Pons (tissue), 1 donor: ENCODE results near the gene CNNM4.

ENCODE experiments used
- DNase-seq: peaks from one replicate; pipeline ENCODE4 v3.0.0-alpha.2; 2016; ENCODE audit warnings: low spot score

Gene CNNM4

DNA sequence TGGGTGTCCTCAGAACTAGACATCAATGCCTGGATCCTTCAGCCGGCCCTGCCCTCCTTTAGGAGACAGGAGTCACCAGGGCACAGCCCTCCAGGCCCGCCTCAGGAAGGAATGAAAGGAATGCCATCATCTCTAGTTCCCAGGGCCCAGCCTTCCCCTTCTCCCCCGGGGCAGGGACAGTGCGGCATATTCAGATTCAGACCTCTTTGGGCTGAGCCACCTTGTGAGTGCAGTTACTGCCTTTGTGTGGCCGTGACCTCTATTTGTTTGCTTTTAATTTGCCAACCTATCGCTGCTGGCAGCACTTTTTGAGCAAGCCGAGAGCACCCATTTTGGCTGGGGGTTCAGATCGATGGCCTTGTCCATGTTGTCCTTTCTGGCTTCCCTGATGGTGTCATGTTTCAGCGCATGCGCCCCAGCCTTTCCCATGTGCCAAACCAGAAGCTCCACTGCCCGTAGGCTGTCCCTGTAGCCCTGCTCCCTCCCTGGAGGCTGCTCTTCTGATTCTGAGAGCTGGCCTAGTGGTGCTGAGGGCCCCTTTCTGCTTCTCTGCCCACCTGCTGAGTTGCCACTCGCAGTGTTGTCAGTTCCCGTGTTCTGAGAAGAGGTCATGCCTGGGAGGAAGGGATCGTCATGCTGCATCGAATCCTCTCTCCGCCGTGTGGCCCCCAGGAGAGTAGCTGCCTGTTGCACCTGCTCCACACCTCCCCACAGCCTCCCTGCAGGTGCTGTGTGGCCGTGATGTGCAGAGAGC is 72.2 kb downstream of the CNNM4 start:
- DNase-seq, result no peak

DNA sequence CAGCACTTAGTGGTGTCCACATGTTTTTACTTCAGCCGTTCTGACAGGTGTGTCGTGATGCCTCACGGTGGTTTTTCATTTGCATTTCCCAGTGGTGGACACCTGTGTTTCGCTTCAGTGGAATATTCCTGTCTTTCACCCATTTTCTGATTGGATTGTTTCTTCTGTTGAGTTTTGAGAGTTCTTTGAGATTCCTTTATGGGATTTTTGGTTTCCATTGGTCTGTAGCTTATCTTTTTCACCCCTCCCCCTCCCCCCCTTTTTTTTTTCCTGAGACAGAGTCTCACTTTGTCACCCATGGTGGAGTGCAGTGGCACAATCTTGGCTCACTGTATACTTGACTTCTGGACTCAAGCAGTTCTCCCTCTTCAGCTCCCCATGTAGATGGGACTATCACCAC is 75.1 kb downstream of the CNNM4 start:
- no peak for DNase-seq

DNA sequence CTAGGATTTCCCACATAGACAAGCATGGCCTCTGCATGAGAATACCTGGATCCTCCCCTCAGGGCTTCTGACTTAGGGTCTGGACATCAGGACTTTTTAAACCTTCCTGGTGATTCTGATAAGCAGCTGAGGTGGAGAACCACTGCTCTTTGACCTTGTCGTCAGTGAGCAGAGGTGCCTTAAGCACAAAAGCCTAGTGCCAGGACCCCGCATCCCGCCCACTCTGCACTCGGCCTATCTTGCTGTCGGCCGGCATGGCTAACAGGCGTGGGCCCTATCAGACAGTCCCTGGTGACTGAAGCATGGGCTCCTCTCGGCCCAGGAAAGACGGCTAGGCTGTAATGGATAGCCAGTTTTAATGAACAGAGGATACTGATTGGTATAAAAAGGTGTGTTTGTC is 76.9 kb downstream of the CNNM4 start:
- no peak for DNase-seq

GRCh38 chr2:96838345-96839292 is 77.9 kb downstream of the CNNM4 start:
- no peak for DNase-seq

DNA sequence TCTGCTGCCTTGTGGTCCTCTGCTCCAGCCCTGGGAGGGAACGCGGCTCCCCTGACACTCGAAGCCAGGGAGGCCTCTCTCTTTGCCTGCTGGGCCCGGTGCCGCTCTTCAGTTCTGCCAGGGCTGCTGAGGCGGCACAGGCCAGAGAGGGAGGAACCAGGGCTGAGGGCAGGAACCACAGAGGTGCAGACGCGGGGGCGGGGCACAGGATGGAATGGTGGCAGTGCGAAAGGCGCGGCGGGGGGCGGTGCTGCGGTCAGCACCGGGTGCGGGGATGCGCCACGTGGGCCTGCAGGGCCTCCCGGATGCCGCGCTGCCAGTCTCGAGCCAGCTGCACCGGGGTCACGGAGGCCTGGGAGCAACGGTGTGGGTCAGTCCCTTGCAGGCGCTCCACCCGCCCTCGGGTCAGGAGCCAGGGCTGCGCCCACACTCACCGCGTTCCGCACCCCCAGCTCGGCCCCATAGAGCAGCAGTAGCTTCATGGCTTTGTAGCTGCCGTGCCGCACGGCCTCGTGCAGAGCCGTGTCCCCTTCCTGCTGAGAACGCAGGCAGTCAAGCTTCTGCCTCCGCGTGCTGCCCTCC is 78.7 kb downstream of the CNNM4 start:
- no peak for DNase-seq

DNA sequence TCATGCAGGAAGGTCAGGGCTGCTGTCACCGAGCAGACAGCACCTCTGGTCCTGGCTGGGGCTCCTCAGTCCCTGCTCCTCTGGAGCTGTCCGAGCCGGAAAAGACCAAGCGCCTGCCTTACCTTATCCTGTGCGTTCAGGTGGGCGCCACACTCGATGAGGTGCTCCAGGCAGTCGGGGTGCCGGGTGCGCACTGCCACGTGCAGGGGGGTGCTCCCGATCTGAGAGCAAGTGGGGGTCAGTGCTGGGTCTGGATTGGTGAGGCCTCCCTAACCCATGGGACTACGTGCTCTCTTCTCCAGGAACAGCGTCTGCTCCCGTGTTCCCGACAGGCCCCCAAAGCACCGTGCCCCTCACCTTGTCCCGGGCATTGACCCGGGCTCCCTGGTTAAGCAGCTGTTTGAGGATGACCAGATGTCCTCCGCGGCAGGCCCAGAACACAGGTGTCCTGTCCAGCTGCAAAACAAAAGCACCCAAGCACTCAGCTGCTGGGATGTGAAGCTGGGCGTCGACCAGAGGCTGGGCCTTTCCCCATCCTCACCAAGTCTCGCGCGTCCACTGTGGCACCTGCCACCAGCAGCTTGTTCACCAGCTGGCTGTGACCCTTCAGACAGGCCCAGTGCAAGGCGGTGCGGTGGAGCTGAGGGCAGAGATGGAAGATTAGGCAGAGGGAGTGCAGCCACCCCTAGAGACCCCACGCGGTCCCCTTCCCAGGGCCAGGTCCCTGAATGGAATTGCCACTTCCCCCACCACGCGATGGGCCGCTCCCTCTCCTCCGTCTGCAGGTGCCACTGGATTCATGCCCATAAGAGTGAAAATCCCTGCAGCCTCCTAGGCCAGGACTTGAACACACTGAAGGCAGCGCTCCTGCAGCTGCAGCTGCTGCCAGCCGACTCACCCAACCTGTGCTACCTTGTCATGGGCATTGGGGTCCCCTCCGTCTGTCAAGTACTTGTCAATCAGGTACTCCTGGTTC is 79.5 kb downstream of the CNNM4 start:
- no peak for DNase-seq

- DNase-seq, result no peak
These were observed 81.2 kb downstream of the CNNM4 start for GRCh38 chr2:96841701-96842495.

- DNase-seq, result no peak
These were observed 81.9 kb downstream of the CNNM4 start for GRCh38 chr2:96842600-96842999.

- DNase-seq, result no peak
These were observed 83.0 kb downstream of the CNNM4 start, which contains the start of gene ANKRD23 for GRCh38 chr2:96843538-96844268. ANKRD23 (minus strand) TSS chr2:96844021; CDS start chr2:96843992, 29 bp downstream.

DNA sequence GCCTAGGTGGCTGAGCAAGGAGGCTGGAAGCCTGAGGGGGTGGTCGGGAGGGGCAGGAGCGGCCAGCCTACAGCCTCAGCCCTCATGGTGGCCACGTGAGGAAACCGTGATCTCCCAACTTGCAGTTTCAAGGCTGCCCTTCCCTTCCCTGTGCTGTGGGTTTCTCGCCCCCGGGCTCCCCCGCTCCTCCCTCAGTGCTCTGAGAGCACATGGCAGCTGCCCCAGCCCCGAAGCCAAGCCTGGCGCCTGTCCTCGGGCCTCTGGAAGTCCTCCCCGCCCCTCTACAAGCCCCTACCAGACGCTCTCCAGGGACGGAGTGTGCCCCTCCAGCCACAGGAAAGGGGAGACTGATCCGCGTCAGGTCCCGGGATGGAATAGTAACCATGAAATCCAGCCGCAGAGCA is 83.7 kb downstream of the CNNM4 start:
- no peak for DNase-seq

DNA sequence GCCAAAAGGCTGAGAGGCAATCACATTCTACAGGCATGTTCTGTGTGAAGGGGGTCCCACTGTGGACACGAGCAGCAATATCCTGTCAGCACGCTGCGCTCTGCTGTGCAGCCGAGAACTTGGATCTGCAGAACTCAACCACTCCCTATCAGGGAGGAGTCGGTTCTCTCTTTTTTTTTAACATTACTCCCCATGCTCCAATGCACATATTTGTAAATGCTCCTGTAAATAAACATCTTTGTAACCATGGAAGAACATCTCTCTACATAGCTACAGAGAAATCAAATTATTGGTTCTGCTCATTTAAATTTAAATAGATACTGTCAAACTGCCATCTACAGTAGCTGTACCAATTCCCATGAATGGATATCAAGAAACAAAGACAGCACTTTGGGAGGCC is 86.1 kb downstream of the CNNM4 start:
- no peak for DNase-seq

DNA sequence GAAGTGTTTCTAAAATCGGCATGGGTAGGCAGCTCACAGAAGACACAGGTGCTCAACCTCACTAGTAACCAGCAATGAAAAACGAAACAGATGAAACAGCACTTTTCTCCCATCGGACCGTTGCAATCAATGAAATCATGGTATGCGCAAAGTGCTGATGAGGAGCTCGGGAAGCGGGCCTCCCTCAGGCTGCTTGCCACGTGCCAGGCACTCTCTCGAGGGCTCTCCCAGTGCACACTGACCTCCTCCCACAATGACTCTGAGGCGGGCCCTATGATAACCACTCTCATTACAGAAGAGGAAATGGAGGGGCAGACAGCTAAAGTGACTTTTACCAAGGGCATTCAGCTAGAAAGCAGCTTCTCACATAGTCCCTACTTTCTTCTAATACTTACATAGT is 86.9 kb downstream of the CNNM4 start:
- no peak for DNase-seq

DNA sequence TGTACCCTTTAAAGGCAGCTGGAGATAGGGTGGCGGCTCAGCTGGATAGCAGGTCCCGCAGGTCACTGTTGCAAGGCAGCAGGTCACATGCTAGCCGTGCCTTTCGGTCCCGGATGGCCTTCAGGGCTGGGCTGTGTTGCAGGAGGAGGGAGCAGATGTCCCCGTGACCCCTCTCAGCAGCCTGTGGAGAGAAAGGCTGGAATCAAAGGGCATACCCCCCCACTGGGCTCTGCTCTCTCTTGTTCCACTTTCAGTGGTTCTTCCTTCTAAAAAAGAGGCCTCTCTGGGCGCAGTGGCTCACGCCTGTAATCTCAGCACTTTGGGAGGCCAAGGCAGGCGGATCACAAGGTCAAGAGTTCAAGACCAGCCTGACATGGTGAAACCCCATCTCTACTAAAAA is 87.6 kb downstream of the CNNM4 start:
- no peak for DNase-seq

- no peak for DNase-seq
These were observed 92.0 kb downstream of the CNNM4 start for GRCh38 chr2:96852667-96853066.

DNA sequence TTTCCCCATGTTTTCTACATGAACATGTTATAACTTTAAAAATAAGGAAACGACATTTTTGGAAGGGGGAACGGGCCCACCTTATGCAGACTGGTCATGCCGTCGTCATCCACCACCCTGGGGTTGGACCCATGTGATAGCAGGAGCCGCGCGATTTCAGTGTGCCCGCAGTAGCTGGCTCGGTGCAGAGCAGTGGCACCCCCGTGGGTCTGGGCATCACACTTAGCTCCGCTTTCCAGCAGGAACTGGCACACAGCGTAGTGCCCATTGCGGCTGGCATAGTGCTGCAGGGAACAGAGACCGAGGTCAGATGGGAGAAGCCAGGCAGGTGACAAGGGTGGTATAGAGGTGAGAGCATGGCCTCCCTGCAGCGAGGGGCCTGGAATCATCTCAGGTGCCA is 92.6 kb downstream of the CNNM4 start:
- no peak for DNase-seq

DNA sequence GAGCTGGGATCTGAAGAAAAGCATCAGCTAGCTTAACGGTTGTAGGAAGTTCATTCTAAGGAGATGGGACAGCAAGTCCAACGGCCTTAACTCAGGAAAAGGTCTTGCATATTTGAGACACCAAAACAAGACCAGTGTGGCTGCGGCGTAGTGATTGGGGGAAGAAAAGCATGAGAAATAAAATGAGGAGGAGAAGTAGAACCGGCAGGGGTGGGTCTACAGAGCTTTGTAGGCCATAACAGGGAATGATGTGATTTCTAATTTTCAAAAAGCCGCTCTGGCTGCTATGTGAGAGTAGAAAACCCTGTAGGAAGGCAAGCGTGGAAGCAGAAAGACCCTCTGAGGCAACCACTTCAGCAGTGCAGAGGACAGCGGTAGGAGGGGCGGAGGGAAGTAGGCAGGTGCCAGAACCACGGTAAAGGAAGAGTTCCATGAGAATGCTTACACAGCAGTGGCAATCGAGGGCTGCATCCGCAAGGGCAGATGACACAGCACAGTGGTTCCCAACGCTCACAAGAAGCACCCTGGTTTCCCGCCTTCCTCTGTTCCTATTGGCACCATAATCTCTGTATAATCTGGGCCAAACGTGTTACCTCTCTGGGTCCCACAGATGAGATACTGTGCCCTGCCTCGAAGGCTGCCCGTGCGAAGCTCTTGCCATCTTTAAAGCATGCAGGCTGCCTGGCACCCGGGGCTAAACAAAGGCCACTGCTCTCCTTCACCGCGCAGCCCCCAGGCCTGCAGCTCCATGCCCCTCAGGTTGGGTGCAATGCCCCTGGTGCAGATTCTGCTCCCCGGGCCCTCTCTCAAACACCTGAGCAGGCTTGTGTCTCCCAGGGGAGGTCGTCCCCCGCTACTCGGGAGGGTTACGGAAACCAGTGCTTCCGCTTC is 96.3 kb downstream of the CNNM4 start:
- peak; percentile 34 for DNase-seq

- peak; percentile 98 for DNase-seq
These were observed 97.1 kb downstream of the CNNM4 start, which contains the start of gene ANKRD39 for GRCh38 chr2:96857667-96858372. ANKRD39 (minus strand) TSS chr2:96858016; CDS start chr2:96857987, 29 bp downstream.

GRCh38 chr2:96859099-96859649 is 98.5 kb downstream of the CNNM4 start:
- DNase-seq, result peak; percentile 53
